Sigmoid colon (tissue), 7 donors: ENCODE data around the gene ACTN2. TPM values are rescaled to one million over a fixed set of nuclear protein-coding genes. Genes with fewer than 3 reads are reported as not detected.
A peak's percentile ranks its signal among the peaks of the same experiment; 100 is the strongest.

Source experiments
- DNase-seq: peaks from one replicate; pipeline ENCODE4 v3.0.0-alpha.2; 2019
- H3K27ac ChIP-seq, 4 donors: fragments of 200-600 bp; sonication (generic); one replicate each; pipeline ENCODE4 v1.5.1; 2016 to 2019; ENCODE audit warnings: mild to moderate bottlenecking in 1 of 4
- H3K27me3 ChIP-seq, 3 donors: fragments of 200-600 bp; sonication (generic); one replicate each; pipeline ENCODE4 v1.5.1; 2019; ENCODE audit warnings: mild to moderate bottlenecking in 1 of 3
- H3K36me3 ChIP-seq, 4 donors: fragments of 200-600 bp; sonication (generic); one replicate each; pipeline ENCODE4 v1.5.1; 2016 to 2019
- H3K4me1 ChIP-seq, 4 donors: fragments of 200-600 bp; sonication (generic); one replicate each; pipeline ENCODE4 v1.5.1; 2017 to 2019
- H3K4me3 ChIP-seq, 4 donors: fragments of 200-600 bp; sonication (generic); one replicate each; pipeline ENCODE4 v1.5.1; 2017 to 2019; ENCODE audit warnings: mild to moderate bottlenecking in 2 of 4, moderate library complexity in 1 of 4
- H3K9me3 ChIP-seq, 4 donors: fragments of 200-600 bp in 3 of 4; sonication (generic) in 3 of 4; one replicate each; pipeline versions ENCODE4 v1.5.1 to v1.6.1; 2013 to 2019
- CTCF ChIP-seq, 4 experiments: fragments of 450-650 bp in 3 of 4; fragments of 200-600 bp in 1 of 4; IDR thresholded peaks; one replicate each; pipeline ENCODE4 v1.5.1; 2016 to 2019; ENCODE audit warnings: antibody characterized with exemption in 4 of 4, mild to moderate bottlenecking in 3 of 4, moderate library complexity in 2 of 4
- EP300 ChIP-seq, 4 donors: sonication (generic); formaldehyde crosslinking; IDR thresholded peaks; one replicate each; pipeline ENCODE4 v1.6.1; 2017; ENCODE audit warnings: antibody characterized with exemption in 4 of 4
- POLR2A ChIP-seq, 2 donors: fragments of 450-650 bp; IDR thresholded peaks; one replicate each; pipeline ENCODE4 v1.6.1; 2016; ENCODE audit warnings: antibody characterized with exemption in 2 of 2, mild to moderate bottlenecking in 2 of 2, moderate library complexity in 2 of 2
- POLR2AphosphoS5 ChIP-seq, 4 donors: sonication (generic); formaldehyde crosslinking; IDR thresholded peaks; one replicate each; pipeline ENCODE4 v1.6.1; 2017; ENCODE audit warnings: antibody characterized with exemption in 4 of 4
- WGBS, 2 donors: extraction: QIAGEN DNeasy Blood & Tissue Kit; methylation state at CpG; one replicate each; pipeline ENCODE4 v1.1.7; 2013; 5-methylcytosine and 5-hydroxymethylcytosine counted together
- intact Hi-C: fragments of 100-400 bp; cut with DNase I; formaldehyde crosslinking; loops from one replicate; pipeline ENCODE4 v1.15.1; 2023
- polyA plus RNA-seq, 3 donors: library from polyadenylated mRNA; stranded (reverse); fragments of 200-250 nt; gene quantifications; one replicate each; pipeline ENCODE4 v1.2.3, GENCODE V29; 2013
- total RNA-seq, 4 donors: library from RNA; depleted of rRNA; stranded (reverse); fragments of >200 nt; gene quantifications; one replicate each; pipeline ENCODE4 v1.1.0, GENCODE V29; 2016
- donor health status: healthy with polysubstance abuse.
- donor health status: Bipolar disorder and iron deficiency.
- donor health status: healthy.

The ACTN2 gene
- total and polyA plus RNA-seq, 7 donors: 0.36 to 1.8 (median 0.91) TPM; not detected in 1

- DNase-seq: no peak
- intact Hi-C loops: loop anchor here (1.0 to 10.0 kb wide), 4 partner anchors 95 to 511 kb away; partner anchors contain the start of genes ERO1B, HEATR1 and LGALS8
- peaks cover 0 to 34% (median 27%) of the 10 kb centered on the region in 4 donors for H3K4me1 ChIP-seq
- WGBS, 2 donors: 1 to 2% methylated on average over 41 of the region's 41 CpGs
- H3K36me3 ChIP-seq: no peaks in the 10 kb centered on the region
- no peaks in the 10 kb centered on the region for H3K27me3 ChIP-seq
- peak overlapping the region; percentile 88 to 97 (median 92) for H3K27ac ChIP-seq
- no peaks in the 10 kb centered on the region for H3K9me3 ChIP-seq
- peak overlapping the region; percentile 62 to 97 (median 73) for H3K4me3 ChIP-seq
- TF ChIP-seq POLR2A (IDR thresholded peaks at IDR 0.05): no peak
- no peak for TF ChIP-seq EP300 (IDR thresholded peaks at IDR 0.05)
These were observed 109.7 kb downstream of the ACTN2 start for GRCh38 chr1:236795757-236796667.

DNA sequence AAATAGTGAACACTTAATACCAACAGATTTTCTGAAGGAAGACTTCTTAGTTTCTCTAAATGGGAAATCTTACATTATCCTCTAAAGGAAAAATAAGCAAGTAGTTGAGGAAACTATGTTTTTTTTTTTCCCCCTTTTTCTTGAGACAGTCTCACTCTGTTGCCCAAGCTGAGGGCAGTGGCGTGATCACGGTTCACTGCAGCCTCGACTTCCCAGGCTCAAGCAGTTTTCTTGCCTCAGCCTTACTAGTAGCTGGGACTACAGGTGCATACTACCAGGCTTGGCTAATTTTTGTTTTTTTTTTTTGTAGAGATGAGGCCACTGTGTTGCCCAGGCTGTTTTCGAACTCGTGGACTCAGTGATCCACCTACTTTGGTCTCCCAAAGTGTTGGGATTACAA is 112.7 kb downstream of the ACTN2 start:
- 93 to 98% methylated on average over 5 of the region's 5 CpGs for WGBS, 2 donors
- no peak overlapping the region for H3K4me3 ChIP-seq
- no peaks in the 10 kb centered on the region for H3K9me3 ChIP-seq
- TF ChIP-seq POLR2AphosphoS5 (IDR thresholded peaks at IDR 0.05) (no peak), POLR2A (IDR thresholded peaks at IDR 0.05) (no peak), CTCF (IDR thresholded peaks at IDR 0.05) (no peak), EP300 (IDR thresholded peaks at IDR 0.05) (no peak)
- H3K36me3 ChIP-seq: peaks cover 0 to 6% (median 2%) of the 10 kb centered on the region in 4 donors
- DNase-seq: no peak
- intact Hi-C loops: loop anchor here (10.0 kb wide), 2 partner anchors 274 to 514 kb away; partner anchors contain the start of genes ERO1B and LGALS8
- peaks cover 0 to 45% (median 38%) of the 10 kb centered on the region in 4 donors for H3K4me1 ChIP-seq
- H3K27ac ChIP-seq: no peak overlapping the region
- no peaks in the 10 kb centered on the region for H3K27me3 ChIP-seq

DNA sequence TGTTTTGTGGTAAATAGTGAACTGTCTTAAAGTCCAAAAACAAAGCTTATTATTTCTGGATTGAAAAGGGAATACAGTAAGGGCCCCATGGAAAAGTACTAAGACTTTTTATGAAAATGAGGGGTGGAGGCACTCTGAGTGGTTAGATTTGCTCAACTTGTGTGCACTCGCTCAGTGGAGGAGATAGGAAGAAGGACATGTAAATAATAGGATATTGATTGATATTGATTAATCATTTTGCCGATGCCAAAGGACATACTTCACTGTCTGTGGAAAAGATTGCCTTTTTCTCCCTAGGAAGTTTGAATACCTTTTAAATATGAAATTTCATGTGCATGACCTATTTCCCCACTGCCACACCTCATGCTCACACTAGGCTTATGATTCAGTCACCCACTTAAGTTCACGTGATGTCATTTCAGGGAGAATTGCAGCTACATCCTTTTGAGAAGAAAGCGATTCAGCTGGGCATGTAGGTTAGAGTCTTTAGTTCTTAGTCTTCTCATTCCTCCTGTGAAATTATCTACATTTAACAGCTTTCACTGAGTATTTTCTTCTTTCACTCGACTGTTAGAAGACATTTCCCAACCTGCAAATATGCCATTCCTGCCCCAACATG is 113.8 kb downstream of the ACTN2 start:
- no peaks in the 10 kb centered on the region for H3K27me3 ChIP-seq
- no peak overlapping the region for H3K27ac ChIP-seq
- no peak for DNase-seq
- H3K36me3 ChIP-seq: peaks cover 0 to 17% (median 3%) of the 10 kb centered on the region in 4 donors
- intact Hi-C loops: no loop called here
- H3K9me3 ChIP-seq: no peaks in the 10 kb centered on the region
- TF ChIP-seq EP300 (IDR thresholded peaks at IDR 0.05) (no peak), POLR2A (IDR thresholded peaks at IDR 0.05) (no peak), POLR2AphosphoS5 (IDR thresholded peaks at IDR 0.05) (no peak)
- no peak overlapping the region for H3K4me3 ChIP-seq
- H3K4me1 ChIP-seq: peaks cover 0 to 43% (median 38%) of the 10 kb centered on the region in 4 donors
- WGBS, 2 donors: 75 to 93% methylated on average over 5 of the region's 5 CpGs

DNA sequence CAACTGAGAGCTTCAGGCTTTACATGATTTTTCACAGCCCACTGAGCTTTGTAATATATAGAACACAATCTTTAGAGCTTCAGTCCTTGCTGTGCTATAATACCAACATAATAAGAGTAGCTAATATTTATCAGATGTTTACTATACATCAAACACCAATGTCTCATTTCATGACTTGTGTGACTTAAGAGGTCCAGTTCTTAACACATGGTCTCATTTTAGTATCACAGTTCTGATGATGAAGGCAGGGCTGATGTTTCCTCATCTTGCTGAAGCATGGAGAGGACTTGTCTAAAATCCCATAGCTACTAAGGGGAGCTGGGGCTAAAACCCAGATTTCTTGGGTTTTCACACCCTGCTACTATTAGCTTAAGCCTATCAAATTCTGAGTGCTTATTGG is 114.3 kb downstream of the ACTN2 start:
- TF ChIP-seq EP300 (IDR thresholded peaks at IDR 0.05) (no peak), POLR2A (IDR thresholded peaks at IDR 0.05) (no peak), POLR2AphosphoS5 (IDR thresholded peaks at IDR 0.05) (no peak), CTCF (IDR thresholded peaks at IDR 0.05) (no peak)
- H3K4me1 ChIP-seq: peaks cover 0 to 43% (median 38%) of the 10 kb centered on the region in 4 donors
- no peak overlapping the region for H3K4me3 ChIP-seq
- intact Hi-C loops: no loop called here
- peaks cover 0 to 20% (median 3%) of the 10 kb centered on the region in 4 donors for H3K36me3 ChIP-seq
- DNase-seq: no peak
- H3K27ac ChIP-seq: no peak overlapping the region
- no peaks in the 10 kb centered on the region for H3K9me3 ChIP-seq
- no peaks in the 10 kb centered on the region for H3K27me3 ChIP-seq

DNA sequence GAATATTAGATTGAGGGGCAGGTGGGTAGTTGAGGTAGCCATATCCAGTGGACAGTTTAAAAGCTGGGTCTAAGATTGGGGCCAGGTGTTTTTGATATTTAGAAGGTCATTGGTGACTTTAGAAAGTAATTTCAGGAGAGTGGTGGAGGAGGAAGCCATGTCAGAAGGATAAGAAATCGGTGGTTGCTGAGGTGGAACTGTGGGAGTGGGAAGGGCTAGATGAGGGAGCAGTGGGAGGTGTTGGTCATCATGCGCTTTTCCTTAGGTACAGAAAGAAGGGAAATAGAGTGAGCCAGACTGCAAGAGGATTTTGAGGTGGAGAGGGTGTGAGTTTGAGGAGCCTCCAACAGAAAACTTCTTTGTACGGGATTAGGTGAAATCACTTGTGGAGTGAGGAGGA is 116.0 kb downstream of the ACTN2 start:
- peaks cover 0 to 30% (median 3%) of the 10 kb centered on the region in 4 donors for H3K36me3 ChIP-seq
- no peaks in the 10 kb centered on the region for H3K9me3 ChIP-seq
- H3K27ac ChIP-seq: no peak overlapping the region
- H3K4me3 ChIP-seq: no peak overlapping the region
- no peaks in the 10 kb centered on the region for H3K27me3 ChIP-seq
- DNase-seq: no peak
- intact Hi-C loops: no loop called here
- TF ChIP-seq CTCF (IDR thresholded peaks at IDR 0.05): no peak
- no peak for TF ChIP-seq POLR2AphosphoS5 (IDR thresholded peaks at IDR 0.05)
- TF ChIP-seq EP300 (IDR thresholded peaks at IDR 0.05): no peak
- peaks cover 0 to 35% (median 28%) of the 10 kb centered on the region in 4 donors for H3K4me1 ChIP-seq
- WGBS, 2 donors: 65 to 93% methylated on average over 3 of the region's 3 CpGs
